ENCODE data around the gene COX10.

COX10 gene

GRCh38 chr17:14113137-14113536, 43.8 kb downstream of the COX10 start:
- no peak overlapping the region for H3K4me3 ChIP-seq (ENCODE audit: low read depth, low read length)
- no peak for TF ChIP-seq CTCF (IDR thresholded peaks at IDR 0.05; ENCODE audit: low read depth, low read length, missing control alignments)
- in situ Hi-C loops (cut with HindIII; ENCODE audit: low sequenced_read_pairs): no loop called here
- no peak for DNase-seq (ENCODE audit: low read depth)

- DNase-seq (ENCODE audit: low read depth): no peak
- TF ChIP-seq CTCF (IDR thresholded peaks at IDR 0.05; ENCODE audit: low read depth, low read length, missing control alignments): no peak
- no peak overlapping the region for H3K4me3 ChIP-seq (ENCODE audit: low read depth, low read length)
- in situ Hi-C loops (cut with HindIII; ENCODE audit: low sequenced_read_pairs): no loop called here
Observed at GRCh38 chr17:14116263-14117024, 47.1 kb downstream of the COX10 start.

GRCh38 chr17:14118951-14119350, 49.6 kb downstream of the COX10 start:
- no peak overlapping the region for H3K4me3 ChIP-seq (ENCODE audit: low read depth, low read length)
- in situ Hi-C loops (cut with HindIII; ENCODE audit: low sequenced_read_pairs): no loop called here
- TF ChIP-seq CTCF (IDR thresholded peaks at IDR 0.05; ENCODE audit: low read depth, low read length, missing control alignments): no peak
- no peak for DNase-seq (ENCODE audit: low read depth)

GRCh38 chr17:14119546-14119945, 50.2 kb downstream of the COX10 start:
- H3K4me3 ChIP-seq (ENCODE audit: low read depth, low read length): no peak overlapping the region
- no peak for TF ChIP-seq CTCF (IDR thresholded peaks at IDR 0.05; ENCODE audit: low read depth, low read length, missing control alignments)
- DNase-seq (ENCODE audit: low read depth): no peak
- in situ Hi-C loops (cut with HindIII; ENCODE audit: low sequenced_read_pairs): no loop called here

DNA sequence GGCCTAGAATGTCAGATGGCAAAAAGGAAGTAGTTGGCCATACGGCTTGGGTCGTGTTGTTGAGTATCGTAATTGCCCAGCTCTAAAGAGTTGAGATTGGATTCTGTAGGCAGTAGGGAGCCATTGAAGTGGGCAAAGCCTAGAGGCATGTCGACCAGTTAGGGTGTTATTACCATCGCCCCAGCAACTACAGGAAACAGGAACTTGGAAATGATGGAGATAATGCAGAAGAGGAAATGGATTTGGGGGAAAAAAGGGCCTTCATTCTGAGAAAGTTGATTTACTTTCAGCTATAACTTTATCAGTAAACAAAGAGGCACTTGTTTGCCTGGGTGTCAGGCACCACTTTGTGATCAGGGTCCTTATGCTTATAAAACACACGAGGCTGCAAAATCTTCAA, 52.6 kb downstream of the COX10 start:
- DNase-seq (ENCODE audit: low read depth): no peak
- TF ChIP-seq CTCF (IDR thresholded peaks at IDR 0.05; ENCODE audit: low read depth, low read length, missing control alignments): no peak
- no peak overlapping the region for H3K4me3 ChIP-seq (ENCODE audit: low read depth, low read length)
- in situ Hi-C loops (cut with HindIII; ENCODE audit: low sequenced_read_pairs): no loop called here

- in situ Hi-C loops (cut with HindIII; ENCODE audit: low sequenced_read_pairs): no loop called here
- no peak for DNase-seq (ENCODE audit: low read depth)
- TF ChIP-seq CTCF (IDR thresholded peaks at IDR 0.05; ENCODE audit: low read depth, low read length, missing control alignments): no peak
- H3K4me3 ChIP-seq (ENCODE audit: low read depth, low read length): no peak overlapping the region
Observed at GRCh38 chr17:14123619-14124278, 54.4 kb downstream of the COX10 start.

Measured in astrocyte of the cerebellum (primary cell).